Fibroblast of skin of left biceps (primary cell): ENCODE results near the gene AHCY.
"Not testable (repeated sequence)": the region's sequence is repeated elsewhere in the genome, so short reads cannot be mapped to it uniquely, and the experiment has no call there.

ENCODE experiments used
- DNase-seq, 2 experiments: peaks; one replicate each; pipeline ENCODE4 v3.0.0-alpha.2; 2013; ENCODE audit warnings: low read depth in 2 of 2

AHCY gene

GRCh38 chr20:34302723-34303533 lies at the start of gene AHCY:
TSS of gene AHCY (minus strand) at chr20:34303355. CDS start at chr20:34303270, 85 bp downstream.
- DNase-seq = peak; percentile 86

GRCh38 chr20:34350095-34350494 lies 46.9 kb upstream of the AHCY start:
- DNase-seq = no peak

GRCh38 chr20:34347571-34347970 lies 44.4 kb upstream of the AHCY start:
- DNase-seq = no peak

- DNase-seq = not testable (repeated sequence)
Measured at GRCh38 chr20:34346533-34346865, 43.3 kb upstream of the AHCY start.

- DNase-seq = not testable (repeated sequence)
Measured at GRCh38 chr20:34345839-34346532, 42.8 kb upstream of the AHCY start.

- DNase-seq = no peak
Measured at GRCh38 chr20:34345402-34345736, 42.2 kb upstream of the AHCY start.

- no peak for DNase-seq
Measured at GRCh38 chr20:34344238-34344637, 41.1 kb upstream of the AHCY start.

- DNase-seq = no peak
Measured at GRCh38 chr20:34343458-34344211, 40.5 kb upstream of the AHCY start.

GRCh38 chr20:34341199-34341598 lies 38.0 kb upstream of the AHCY start:
- DNase-seq = not testable (repeated sequence)

- not testable (repeated sequence) for DNase-seq
Measured at GRCh38 chr20:34340726-34341125, 37.6 kb upstream of the AHCY start.

- DNase-seq = no peak
Measured at GRCh38 chr20:34337982-34338726, 35.0 kb upstream of the AHCY start.

- no peak for DNase-seq
Measured at GRCh38 chr20:34337544-34337943, 34.4 kb upstream of the AHCY start.

- DNase-seq = no peak
Measured at GRCh38 chr20:34334654-34335407, 31.7 kb upstream of the AHCY start.

- DNase-seq = no peak
Measured at GRCh38 chr20:34333786-34334185, 30.6 kb upstream of the AHCY start.

GRCh38 chr20:34332262-34332920 lies 29.2 kb upstream of the AHCY start:
- no peak for DNase-seq

- DNase-seq = no peak
Measured at GRCh38 chr20:34331838-34332237, 28.7 kb upstream of the AHCY start.

GRCh38 chr20:34330861-34331544 lies 27.8 kb upstream of the AHCY start:
- DNase-seq = not testable (repeated sequence)

GRCh38 chr20:34328928-34329677 lies 25.9 kb upstream of the AHCY start:
- no peak for DNase-seq

- DNase-seq = not testable (repeated sequence)
Measured at GRCh38 chr20:34328207-34328606, 25.1 kb upstream of the AHCY start.
